WTC11 (cell line): ENCODE data around the gene FEZF1. TPM values are rescaled to one million over a fixed set of nuclear protein-coding genes. Genes with fewer than 3 reads are reported as not detected.

Source experiments
- ATAC-seq: fragments of 200-7000 bp; cut with Tn5 transposase; 2 replicates; pipeline ENCODE4 v1.10.0; 2021; ENCODE audit warnings: mild to moderate bottlenecking, moderate library complexity
- CTCF ChIA-PET: fragments of 300-600 bp; sonication (Branson Sonifier 250); formaldehyde crosslinking; loops from one replicate; lab custom pipeline; 2021; ENCODE audit warnings: antibody characterized with exemption; lab: Charles Lee
- POLR2A ChIA-PET: fragments of 350-600 bp; sonication (Branson Sonifier 250); formaldehyde crosslinking; loops from one replicate; lab custom pipeline; 2021; ENCODE audit warnings: antibody characterized with exemption; lab: Charles Lee
- DNase-seq: peaks from one replicate; pipeline ENCODE4 v3.0.0; 2021; ENCODE audit warnings: low spot score
- H3K27ac Mint-ChIP-seq: 2 replicates; pipeline ENCODE4 v1.8.0; 2021; ENCODE audit warnings: mixed read lengths
- H3K27me3 Mint-ChIP-seq: 2 replicates; pipeline ENCODE4 v1.8.0; 2021; ENCODE audit warnings: low read depth, mild to moderate bottlenecking, moderate library complexity, mixed read lengths
- H3K36me3 Mint-ChIP-seq: 2 replicates; pipeline ENCODE4 v1.8.0; 2021; ENCODE audit warnings: mixed read lengths
- H3K4me1 Mint-ChIP-seq: 2 replicates; pipeline ENCODE4 v1.8.0; 2022; ENCODE audit warnings: mixed read lengths
- H3K4me3 Mint-ChIP-seq: 2 replicates; pipeline ENCODE4 v1.8.0; 2021; ENCODE audit warnings: mild to moderate bottlenecking, moderate library complexity, mixed read lengths
- H3K9me3 Mint-ChIP-seq: 2 replicates; pipeline ENCODE4 v1.8.0; 2021; ENCODE audit warnings: mixed read lengths
- ATF1 ChIP-seq: sonication (generic); formaldehyde crosslinking; IDR thresholded peaks from 2 replicates; pipeline ENCODE4 v1.8.1; 2023; ENCODE audit warnings: mild to moderate bottlenecking, moderate library complexity, missing genetic modification reagents
- FOXP1 ChIP-seq: sonication (generic); formaldehyde crosslinking; IDR thresholded peaks from 2 replicates; pipeline ENCODE4 v1.8.0; 2022; ENCODE audit warnings: missing genetic modification reagents, mild to moderate bottlenecking, moderate library complexity, borderline replicate concordance
- NR3C1 ChIP-seq: sonication (generic); formaldehyde crosslinking; conservative IDR thresholded peaks from 2 replicates; pipeline ENCODE4 v1.8.1; 2023; ENCODE audit warnings: low read depth, mild to moderate bottlenecking, missing genetic modification reagents
- RORB ChIP-seq: fragments of 250-450 bp; sonication (Bioruptor Pico); IDR thresholded peaks from 2 replicates; pipeline ENCODE4 v1.9.0; 2021; ENCODE audit warnings: mild to moderate bottlenecking
- SMAD3 ChIP-seq: sonication (generic); formaldehyde crosslinking; IDR thresholded peaks from 2 replicates; pipeline ENCODE4 v1.8.0; 2022; ENCODE audit warnings: missing genetic modification reagents, mild to moderate bottlenecking, borderline replicate concordance
- SMAD4 ChIP-seq: sonication (generic); formaldehyde crosslinking; IDR thresholded peaks from 2 replicates; pipeline ENCODE4 v1.8.0; 2022; ENCODE audit warnings: mild to moderate bottlenecking, missing genetic modification reagents
- total RNA-seq: library from RNA; stranded (reverse); gene quantifications from 3 replicates; pipeline ENCODE4 v1.2.3, GENCODE V29; 2021
- TF ChIP-seq, protein P1 (sequence below): fragments of 250-450 bp; sonication (Bioruptor Pico); IDR thresholded peaks from 2 replicates; pipeline ENCODE4 v1.8.0; 2021; ENCODE audit warnings: mild to moderate bottlenecking
- TF ChIP-seq, protein P2 (sequence below): sonication (generic); formaldehyde crosslinking; IDR thresholded peaks from 2 replicates; pipeline ENCODE4 v1.8.1; 2023; ENCODE audit warnings: mild to moderate bottlenecking, missing genetic modification reagents, borderline replicate concordance
- TF ChIP-seq, protein P3 (sequence below): sonication (generic); formaldehyde crosslinking; IDR thresholded peaks from 2 replicates; pipeline ENCODE4 v1.8.0; 2022; ENCODE audit warnings: mild to moderate bottlenecking, missing genetic modification reagents
- TF ChIP-seq, protein P4 (sequence below): sonication (generic); formaldehyde crosslinking; IDR thresholded peaks from 2 replicates; pipeline ENCODE4 v1.8.1; 2022; ENCODE audit warnings: missing genetic modification reagents, borderline replicate concordance
- TF ChIP-seq, protein P5 (sequence below): sonication (generic); formaldehyde crosslinking; conservative IDR thresholded peaks from 2 replicates; pipeline ENCODE4 v1.8.1; 2023; ENCODE audit warnings: mild to moderate bottlenecking, low read depth, missing genetic modification reagents, moderate library complexity

The FEZF1 gene
- total RNA-seq, 1 experiment from 2014 or later = 20.0 TPM

DNA sequence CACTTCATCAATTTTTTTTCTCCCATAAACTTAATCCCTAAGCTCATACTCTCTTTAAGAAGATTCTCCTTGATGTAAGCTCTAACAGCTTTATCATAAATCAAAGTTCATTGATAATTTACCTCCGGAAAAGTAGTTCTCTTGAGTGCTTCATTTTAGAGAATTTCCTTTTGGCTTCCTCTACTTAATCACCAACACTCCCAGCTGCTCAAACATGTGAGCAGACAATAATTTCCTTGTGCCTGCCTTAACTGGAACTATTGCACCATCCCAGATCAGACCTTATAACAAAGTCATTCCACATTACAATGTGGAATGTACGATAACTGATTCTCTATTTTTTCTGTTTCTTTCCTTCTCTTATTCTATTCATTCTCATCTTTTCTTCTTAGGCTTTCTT, 5.9 kb downstream of the FEZF1 start (continued):
- TF ChIP-seq, protein P1, sequence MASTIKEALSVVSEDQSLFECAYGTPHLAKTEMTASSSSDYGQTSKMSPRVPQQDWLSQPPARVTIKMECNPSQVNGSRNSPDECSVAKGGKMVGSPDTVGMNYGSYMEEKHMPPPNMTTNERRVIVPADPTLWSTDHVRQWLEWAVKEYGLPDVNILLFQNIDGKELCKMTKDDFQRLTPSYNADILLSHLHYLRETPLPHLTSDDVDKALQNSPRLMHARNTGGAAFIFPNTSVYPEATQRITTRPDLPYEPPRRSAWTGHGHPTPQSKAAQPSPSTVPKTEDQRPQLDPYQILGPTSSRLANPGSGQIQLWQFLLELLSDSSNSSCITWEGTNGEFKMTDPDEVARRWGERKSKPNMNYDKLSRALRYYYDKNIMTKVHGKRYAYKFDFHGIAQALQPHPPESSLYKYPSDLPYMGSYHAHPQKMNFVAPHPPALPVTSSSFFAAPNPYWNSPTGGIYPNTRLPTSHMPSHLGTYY (CRISPR knock-in tag) = no peak
- TF ChIP-seq, all 79 proteins: peak for 0

DNA sequence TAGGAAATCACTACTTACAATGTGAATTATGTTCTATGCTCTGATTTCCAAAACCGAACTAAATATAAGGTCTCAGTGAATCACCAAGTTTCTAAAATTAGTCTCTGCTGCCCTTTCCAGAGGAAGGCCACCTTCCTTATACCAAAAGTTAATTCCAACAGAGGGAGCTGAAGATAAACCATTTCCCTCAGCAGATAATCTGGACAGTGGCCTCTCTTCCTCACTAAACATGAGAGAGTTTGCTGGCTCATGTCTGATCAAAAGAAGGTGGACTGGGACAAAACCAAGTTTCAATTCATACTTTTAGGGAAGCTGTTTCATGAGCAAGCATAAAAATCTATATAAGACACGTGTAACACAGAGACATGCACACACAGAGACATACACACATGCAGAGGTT, 6.4 kb downstream of the FEZF1 start:
- POLR2A ChIA-PET = no interaction called here

DNA sequence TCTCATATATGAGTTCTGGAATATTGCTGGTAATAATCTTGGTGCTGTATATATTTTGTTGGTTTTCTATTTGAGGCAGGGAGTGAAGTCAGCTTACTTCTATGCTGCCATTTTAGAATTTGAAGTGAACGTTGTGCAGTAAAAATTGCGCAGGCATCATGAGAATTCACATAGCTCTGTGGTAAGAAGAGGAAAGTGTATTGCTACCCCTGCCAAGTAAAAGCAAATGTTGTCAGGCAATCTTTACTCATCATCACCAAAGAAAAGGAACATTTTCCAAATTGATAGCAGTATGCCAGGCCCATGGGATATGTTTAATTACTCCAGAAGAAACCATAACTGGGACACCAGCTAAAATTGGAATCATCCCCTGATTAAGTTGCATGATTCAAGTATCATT, 13.4 kb downstream of the FEZF1 start:
- ChIA-PET POLR2A (no interaction called here), CTCF (interaction anchor here (1.1 kb wide), 1 partner anchor 237 kb away, joined by 3 read pairs; no protein-coding TSS in a partner anchor)
- H3K9me3 Mint-ChIP-seq = peaks cover 44% of the 10 kb centered on the region
- ATAC-seq = no peak
- no peak overlapping the region for H3K27ac Mint-ChIP-seq
- TF ChIP-seq, protein P2, sequence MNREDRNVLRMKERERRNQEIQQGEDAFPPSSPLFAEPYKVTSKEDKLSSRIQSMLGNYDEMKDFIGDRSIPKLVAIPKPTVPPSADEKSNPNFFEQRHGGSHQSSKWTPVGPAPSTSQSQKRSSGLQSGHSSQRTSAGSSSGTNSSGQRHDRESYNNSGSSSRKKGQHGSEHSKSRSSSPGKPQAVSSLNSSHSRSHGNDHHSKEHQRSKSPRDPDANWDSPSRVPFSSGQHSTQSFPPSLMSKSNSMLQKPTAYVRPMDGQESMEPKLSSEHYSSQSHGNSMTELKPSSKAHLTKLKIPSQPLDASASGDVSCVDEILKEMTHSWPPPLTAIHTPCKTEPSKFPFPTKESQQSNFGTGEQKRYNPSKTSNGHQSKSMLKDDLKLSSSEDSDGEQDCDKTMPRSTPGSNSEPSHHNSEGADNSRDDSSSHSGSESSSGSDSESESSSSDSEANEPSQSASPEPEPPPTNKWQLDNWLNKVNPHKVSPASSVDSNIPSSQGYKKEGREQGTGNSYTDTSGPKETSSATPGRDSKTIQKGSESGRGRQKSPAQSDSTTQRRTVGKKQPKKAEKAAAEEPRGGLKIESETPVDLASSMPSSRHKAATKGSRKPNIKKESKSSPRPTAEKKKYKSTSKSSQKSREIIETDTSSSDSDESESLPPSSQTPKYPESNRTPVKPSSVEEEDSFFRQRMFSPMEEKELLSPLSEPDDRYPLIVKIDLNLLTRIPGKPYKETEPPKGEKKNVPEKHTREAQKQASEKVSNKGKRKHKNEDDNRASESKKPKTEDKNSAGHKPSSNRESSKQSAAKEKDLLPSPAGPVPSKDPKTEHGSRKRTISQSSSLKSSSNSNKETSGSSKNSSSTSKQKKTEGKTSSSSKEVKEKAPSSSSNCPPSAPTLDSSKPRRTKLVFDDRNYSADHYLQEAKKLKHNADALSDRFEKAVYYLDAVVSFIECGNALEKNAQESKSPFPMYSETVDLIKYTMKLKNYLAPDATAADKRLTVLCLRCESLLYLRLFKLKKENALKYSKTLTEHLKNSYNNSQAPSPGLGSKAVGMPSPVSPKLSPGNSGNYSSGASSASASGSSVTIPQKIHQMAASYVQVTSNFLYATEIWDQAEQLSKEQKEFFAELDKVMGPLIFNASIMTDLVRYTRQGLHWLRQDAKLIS (CRISPR knock-in tag) = no peak
- TF ChIP-seq FOXP1 (CRISPR knock-in tag) (no peak), ATF1 (CRISPR knock-in tag) (no peak), SMAD3 (CRISPR knock-in tag) (no peak), RORB (CRISPR knock-in tag) (no peak)
- TF ChIP-seq, protein P3, sequence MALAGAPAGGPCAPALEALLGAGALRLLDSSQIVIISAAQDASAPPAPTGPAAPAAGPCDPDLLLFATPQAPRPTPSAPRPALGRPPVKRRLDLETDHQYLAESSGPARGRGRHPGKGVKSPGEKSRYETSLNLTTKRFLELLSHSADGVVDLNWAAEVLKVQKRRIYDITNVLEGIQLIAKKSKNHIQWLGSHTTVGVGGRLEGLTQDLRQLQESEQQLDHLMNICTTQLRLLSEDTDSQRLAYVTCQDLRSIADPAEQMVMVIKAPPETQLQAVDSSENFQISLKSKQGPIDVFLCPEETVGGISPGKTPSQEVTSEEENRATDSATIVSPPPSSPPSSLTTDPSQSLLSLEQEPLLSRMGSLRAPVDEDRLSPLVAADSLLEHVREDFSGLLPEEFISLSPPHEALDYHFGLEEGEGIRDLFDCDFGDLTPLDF (CRISPR knock-in tag) = no peak
- H3K36me3 Mint-ChIP-seq = peaks cover 6% of the 10 kb centered on the region
- H3K4me3 Mint-ChIP-seq = no peak overlapping the region
- H3K27me3 Mint-ChIP-seq = peaks cover 14% of the 10 kb centered on the region
- peaks cover 2% of the 10 kb centered on the region for H3K4me1 Mint-ChIP-seq
- DNase-seq = no peak

More for the DNA sequence above, 6.4 kb downstream of the FEZF1 start:
- H3K9me3 Mint-ChIP-seq = no peaks in the 10 kb centered on the region
- ATAC-seq (no peak), DNase-seq (no peak)
- no peak overlapping the region for H3K4me3 Mint-ChIP-seq
- H3K4me1 Mint-ChIP-seq = peaks cover 40% of the 10 kb centered on the region
- CTCF ChIA-PET = interaction anchor here (1.0 kb wide), 1 partner anchor 12 kb away, joined by 3 read pairs; no protein-coding TSS in a partner anchor
- H3K27ac Mint-ChIP-seq = no peak overlapping the region
- TF ChIP-seq NR3C1 (CRISPR knock-in tag) (no peak), SMAD4 (no peak)
- TF ChIP-seq, protein P4, sequence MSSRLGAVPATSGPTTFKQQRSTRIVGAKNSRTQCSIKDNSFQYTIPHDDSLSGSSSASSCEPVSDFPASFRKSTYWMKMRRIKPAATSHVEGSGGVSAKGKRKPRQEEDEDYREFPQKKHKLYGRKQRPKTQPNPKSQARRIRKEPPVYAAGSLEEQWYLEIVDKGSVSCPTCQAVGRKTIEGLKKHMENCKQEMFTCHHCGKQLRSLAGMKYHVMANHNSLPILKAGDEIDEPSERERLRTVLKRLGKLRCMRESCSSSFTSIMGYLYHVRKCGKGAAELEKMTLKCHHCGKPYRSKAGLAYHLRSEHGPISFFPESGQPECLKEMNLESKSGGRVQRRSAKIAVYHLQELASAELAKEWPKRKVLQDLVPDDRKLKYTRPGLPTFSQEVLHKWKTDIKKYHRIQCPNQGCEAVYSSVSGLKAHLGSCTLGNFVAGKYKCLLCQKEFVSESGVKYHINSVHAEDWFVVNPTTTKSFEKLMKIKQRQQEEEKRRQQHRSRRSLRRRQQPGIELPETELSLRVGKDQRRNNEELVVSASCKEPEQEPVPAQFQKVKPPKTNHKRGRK (CRISPR knock-in tag) = no peak
- TF ChIP-seq, protein P5, sequence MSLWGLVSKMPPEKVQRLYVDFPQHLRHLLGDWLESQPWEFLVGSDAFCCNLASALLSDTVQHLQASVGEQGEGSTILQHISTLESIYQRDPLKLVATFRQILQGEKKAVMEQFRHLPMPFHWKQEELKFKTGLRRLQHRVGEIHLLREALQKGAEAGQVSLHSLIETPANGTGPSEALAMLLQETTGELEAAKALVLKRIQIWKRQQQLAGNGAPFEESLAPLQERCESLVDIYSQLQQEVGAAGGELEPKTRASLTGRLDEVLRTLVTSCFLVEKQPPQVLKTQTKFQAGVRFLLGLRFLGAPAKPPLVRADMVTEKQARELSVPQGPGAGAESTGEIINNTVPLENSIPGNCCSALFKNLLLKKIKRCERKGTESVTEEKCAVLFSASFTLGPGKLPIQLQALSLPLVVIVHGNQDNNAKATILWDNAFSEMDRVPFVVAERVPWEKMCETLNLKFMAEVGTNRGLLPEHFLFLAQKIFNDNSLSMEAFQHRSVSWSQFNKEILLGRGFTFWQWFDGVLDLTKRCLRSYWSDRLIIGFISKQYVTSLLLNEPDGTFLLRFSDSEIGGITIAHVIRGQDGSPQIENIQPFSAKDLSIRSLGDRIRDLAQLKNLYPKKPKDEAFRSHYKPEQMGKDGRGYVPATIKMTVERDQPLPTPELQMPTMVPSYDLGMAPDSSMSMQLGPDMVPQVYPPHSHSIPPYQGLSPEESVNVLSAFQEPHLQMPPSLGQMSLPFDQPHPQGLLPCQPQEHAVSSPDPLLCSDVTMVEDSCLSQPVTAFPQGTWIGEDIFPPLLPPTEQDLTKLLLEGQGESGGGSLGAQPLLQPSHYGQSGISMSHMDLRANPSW (CRISPR knock-in tag) = no peak
- no peaks in the 10 kb centered on the region for H3K36me3 Mint-ChIP-seq
- peaks cover 60% of the 10 kb centered on the region for H3K27me3 Mint-ChIP-seq
